GM18505 (cell line): ENCODE measurements around the gene TMOD1.

Experiments used
- ATAC-seq: cut with Tn5 transposase; IDR thresholded peaks from one replicate; pipeline ENCODE4 v1.9.1; 2021; ENCODE audit not compliant: unreplicated experiment
- POLR2A ChIP-seq: IDR thresholded peaks from 4 replicates; pipeline ENCODE4 v1.6.1; 2011; ENCODE audit warnings: borderline replicate concordance; ENCODE audit not compliant: insufficient read depth, insufficient read length; ENCODE audit errors: extremely low read depth

Gene TMOD1

DNA sequence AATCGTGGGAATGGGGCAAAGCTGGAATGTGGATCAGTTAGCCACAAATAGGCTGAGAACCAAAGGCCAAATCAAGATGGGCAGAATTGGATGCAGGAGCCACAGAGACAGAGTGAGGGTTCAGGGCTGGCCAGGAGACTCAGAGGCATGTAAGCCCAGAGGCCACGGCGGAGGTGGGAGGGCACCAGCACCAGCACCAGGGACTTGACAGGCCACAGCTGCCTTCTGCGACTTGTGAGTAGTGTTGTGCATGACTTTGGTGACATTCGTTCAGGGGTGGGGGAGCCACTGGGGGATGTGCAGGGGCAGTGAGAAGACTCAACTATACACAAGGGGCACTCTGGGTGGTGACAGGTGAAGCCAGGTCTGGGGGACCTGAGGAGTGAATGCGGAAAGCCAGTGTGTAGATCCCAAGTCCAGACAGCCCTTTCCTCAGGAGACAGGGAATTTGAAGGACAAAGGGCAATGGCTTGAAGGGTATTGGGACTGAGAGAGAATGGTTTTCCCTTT, 53.2 kb downstream of the TMOD1 start:
- TF ChIP-seq POLR2A: no peak
- ATAC-seq: no peak

- no peak for TF ChIP-seq POLR2A
Observed at GRCh38 chr9:97555164-97555563, 53.7 kb downstream of the TMOD1 start.

GRCh38 chr9:97556036-97556720, 54.7 kb downstream of the TMOD1 start:
- no peak for TF ChIP-seq POLR2A
- no peak for ATAC-seq

More at GRCh38 chr9:97555164-97555563, 53.7 kb downstream of the TMOD1 start:
- no peak for ATAC-seq

DNA sequence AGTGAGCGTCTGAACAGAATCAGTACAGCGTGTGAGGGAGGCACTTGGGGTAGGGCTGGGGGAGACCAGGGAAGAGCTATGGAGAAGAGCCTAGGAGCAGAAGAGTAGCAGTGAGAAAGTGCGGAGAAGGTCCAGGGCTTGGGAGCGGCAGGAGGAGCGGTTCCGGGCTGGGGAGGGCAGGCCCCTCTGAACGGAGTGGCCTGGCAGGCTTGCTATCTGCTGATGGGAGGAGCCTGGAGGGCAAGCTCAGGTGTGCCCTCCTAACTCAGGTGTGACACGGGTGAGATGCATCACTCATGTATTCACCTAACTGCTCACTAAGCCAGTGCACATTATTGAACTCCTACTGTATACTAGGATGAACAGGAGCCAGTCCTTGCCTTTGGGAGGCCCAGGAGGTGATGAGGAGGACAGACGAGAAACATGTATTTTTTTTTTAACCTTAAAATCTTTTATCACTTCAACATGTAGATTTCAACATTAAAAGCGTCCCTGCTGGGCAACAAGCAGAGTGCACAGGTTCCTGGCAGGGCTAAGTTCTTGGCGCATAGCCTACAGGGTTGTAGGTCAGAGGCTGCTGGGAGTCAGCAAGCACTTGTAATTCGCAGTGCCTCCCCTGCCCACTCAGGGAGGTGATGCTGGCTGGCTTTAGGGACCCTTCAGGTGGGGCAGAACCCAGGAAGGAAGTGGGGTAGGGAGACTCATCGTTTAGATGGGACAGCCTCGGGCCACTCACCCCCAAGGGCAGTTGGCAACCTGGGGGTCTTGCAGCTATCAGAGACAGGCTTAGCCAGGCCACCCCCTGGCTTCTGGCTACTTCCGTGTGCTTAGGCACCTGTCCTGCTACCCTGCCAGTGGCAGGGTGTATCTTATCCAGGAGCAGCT, 55.5 kb downstream of the TMOD1 start:
- TF ChIP-seq POLR2A: no peak
- ATAC-seq: no peak

DNA sequence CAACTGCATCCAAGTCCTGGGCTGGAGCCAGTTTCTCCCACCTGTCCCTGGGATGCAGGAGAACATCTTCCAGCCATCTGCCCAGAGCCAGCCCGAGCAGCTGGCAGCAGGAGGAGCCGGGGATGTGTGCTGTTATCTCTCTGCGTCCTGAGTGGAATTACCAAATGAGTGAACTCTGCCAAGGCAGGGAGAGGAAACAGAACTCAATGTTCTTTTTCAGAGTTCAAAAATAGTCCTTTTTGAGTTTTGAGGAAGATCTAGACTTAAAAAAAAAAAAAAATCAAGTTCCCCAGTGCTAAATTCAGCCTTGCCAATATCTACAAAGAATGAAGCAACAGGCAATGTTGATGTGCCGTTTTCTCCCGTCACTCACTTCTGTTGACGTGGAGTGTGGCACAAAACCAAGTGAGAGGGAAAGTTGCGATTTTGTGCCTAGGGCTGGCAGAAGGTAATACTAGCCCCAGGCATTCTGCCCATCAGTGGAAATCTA, 56.2 kb downstream of the TMOD1 start:
- ATAC-seq: no peak
- no peak for TF ChIP-seq POLR2A

- ATAC-seq: peak; percentile 23
- no peak for TF ChIP-seq POLR2A
Observed at GRCh38 chr9:97558701-97559101, 57.2 kb downstream of the TMOD1 start.

DNA sequence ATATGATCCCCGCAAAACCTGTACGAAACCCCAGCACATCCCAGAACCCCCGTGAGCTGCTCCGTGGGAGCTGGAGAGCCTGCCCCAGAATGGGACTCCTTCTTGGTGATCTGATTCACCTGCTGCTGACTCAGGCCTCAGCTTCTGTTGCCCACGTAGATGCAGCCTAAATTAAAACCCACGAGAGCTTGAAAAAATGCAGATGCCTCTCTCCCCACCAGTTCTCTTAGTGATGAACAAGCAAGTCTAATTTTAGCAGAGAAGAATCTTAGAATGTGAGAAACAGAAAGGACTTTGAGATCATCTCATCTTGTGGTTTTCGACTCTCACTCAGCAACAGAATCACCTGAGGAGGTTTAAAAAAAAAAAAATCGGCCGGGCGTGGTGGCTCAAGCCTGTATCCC, 57.6 kb downstream of the TMOD1 start:
- peak; percentile 65 for ATAC-seq
- no peak for TF ChIP-seq POLR2A

GRCh38 chr9:97560154-97560553, 58.7 kb downstream of the TMOD1 start:
- ATAC-seq: no peak
- TF ChIP-seq POLR2A: no peak

GRCh38 chr9:97560851-97561250, 59.4 kb downstream of the TMOD1 start:
- TF ChIP-seq POLR2A: no peak

GRCh38 chr9:97561501-97561900, 60.0 kb downstream of the TMOD1 start:
- no peak for ATAC-seq

More at GRCh38 chr9:97560851-97561250, 59.4 kb downstream of the TMOD1 start:
- ATAC-seq: no peak

DNA sequence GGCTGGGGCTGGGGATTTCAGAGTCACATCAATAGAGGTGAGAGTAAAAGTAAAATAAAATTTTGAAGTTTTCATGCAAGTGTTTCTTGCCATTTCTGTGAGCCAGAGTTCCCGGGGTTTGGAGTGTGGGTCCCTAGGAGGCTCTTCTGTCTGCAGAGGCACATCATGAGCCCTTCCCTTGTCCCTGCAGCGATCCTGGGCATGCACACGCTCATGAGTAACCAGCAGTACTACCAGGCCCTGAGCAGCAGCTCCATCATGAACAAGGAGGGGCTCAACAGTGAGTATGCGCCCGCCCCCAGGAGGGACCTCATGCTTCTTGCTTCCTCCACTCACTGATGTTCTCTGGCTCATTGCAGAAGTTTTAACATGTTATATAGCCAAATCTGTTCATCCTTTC, 61.1 kb downstream of the TMOD1 start:
- no peak for TF ChIP-seq POLR2A
- no peak for ATAC-seq

More at GRCh38 chr9:97561501-97561900, 60.0 kb downstream of the TMOD1 start:
- no peak for TF ChIP-seq POLR2A

- TF ChIP-seq POLR2A: no peak
- ATAC-seq: no peak
Observed at GRCh38 chr9:97563458-97564135, 62.1 kb downstream of the TMOD1 start.
